Measurements from ENCODE around the gene PLAC8.
"Not testable (repeated sequence)": the region's sequence is repeated elsewhere in the genome, so short reads cannot be mapped to it uniquely, and the experiment has no call there.

The PLAC8 gene

DNA sequence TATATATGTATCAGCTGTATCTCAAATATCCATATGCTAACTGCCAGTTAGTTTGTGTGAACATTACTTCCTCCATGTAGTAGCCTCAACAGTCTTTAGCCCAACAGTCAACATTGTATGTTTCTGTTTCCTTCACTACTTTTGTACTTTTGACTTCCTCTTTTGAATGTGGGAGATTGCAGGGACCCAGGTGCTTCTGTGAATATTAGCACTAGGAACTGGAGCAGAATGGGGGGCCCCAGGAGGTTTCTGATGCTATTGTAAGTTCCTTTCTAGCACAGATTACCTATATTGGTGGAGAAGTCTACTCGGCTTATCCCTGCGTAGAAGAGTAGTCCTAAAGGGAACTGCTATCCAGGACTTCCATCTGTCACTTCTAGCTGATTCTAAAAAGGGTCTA, 2.3 kb downstream of the PLAC8 start:
- Histone ChIP-seq H3K27me3 (no peaks in the 10 kb centered on the region), H3K4me1 (peaks cover 3% of the 10 kb centered on the region; the same call in 1 of the 2 replicates), H3K9me3 (no peaks in the 10 kb centered on the region; the same call in 1 of the 2 replicates), H3K4me3 (ENCODE audit: low read depth, low read length) (no peak overlapping the region), H3K36me3 (no peaks in the 10 kb centered on the region)
- TF ChIP-seq CTCF (IDR thresholded peaks at IDR 0.05; ENCODE audit: low read depth, low read length): no peak
- DNase-seq: no peak

- H3K4me3 ChIP-seq (ENCODE audit: low read depth, low read length); H3K27me3 ChIP-seq; H3K4me1 ChIP-seq; DNase-seq; H3K36me3 ChIP-seq; H3K9me3 ChIP-seq: not testable (repeated sequence)
Observed at GRCh38 chr4:83111751-83112141, 2.8 kb downstream of the PLAC8 start.

DNA sequence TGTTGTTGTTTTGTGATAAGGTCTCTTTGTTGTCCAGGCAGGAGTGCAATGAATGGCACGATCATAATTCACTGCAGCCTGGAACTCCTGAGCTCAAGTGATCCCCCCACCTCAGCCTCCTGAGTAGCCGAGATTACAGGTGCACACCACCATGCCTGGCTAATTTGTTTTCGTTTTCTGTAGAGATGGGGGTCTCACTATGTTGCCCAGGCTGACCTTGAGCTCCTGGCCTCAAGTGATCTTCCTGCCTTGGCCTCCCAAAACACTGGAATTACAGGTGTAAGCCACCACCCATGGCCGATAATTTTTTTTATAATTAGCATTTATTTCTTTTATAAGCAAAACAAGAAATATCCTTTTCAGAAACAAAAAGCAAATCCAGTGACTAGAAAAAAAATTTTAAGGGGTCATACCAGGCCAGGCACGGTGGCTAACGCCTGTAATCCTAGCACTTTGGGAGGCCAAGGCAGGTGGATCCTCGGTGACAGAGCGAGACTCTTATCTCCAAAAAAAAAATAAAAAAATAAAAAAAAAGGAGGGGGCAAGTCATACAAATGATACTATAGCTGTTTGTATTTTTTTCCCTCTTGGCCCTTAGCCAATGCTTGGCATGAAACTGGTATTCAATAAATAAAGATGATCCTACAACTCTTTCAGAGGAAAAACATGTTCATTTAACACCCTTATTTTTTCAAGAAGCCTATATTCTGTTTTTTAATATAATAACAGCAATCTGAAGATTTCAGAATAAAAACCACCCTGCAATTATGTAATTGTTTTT, 3.4 kb downstream of the PLAC8 start:
- Histone ChIP-seq H3K36me3 (no peaks in the 10 kb centered on the region), H3K27me3 (no peaks in the 10 kb centered on the region), H3K9me3 (no peaks in the 10 kb centered on the region; the same call in 1 of the 2 replicates), H3K4me3 (ENCODE audit: low read depth, low read length) (no peak overlapping the region), H3K4me1 (peaks cover 3% of the 10 kb centered on the region; the same call in 1 of the 2 replicates)
- TF ChIP-seq CTCF (IDR thresholded peaks at IDR 0.05; ENCODE audit: low read depth, low read length): no peak
- DNase-seq: no peak

DNA sequence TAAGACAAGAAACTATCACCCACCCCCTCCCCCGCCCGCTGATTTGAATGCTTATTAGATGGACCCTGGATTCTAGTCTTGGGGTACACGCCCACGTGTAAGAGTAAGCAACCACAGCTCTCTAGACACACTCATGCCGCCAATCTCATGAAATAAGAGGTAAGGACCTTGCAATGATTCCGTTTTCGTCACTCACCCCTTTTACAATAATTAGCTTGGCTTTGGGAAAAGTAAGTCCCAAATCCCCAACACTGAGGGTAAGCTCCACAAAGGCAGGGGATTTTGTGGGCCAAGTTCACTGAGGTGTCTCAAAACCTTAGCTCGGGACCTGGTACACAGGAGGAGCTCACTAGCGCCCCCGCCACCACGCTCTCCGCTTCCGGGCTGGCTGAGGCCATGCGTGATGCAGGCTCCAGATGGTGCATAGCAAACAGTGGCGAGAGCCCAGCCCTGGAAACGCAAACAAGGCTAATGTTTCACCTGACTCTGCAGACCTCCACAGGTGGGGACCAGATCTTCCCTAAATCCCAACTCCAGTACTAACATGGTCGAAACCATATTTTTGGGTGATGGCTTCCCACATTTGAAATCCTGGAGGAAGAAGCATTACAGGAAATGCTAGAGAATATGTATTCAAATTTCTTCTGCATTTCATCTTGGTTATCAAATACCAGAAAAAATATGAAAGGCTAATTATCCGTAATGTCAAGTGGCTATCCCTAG, 4.1 kb downstream of the PLAC8 start:
- H3K4me1 ChIP-seq: peaks cover 3% of the 10 kb centered on the region; the same call in 1 of the 2 replicates
- peak; percentile 89 for TF ChIP-seq CTCF (IDR thresholded peaks at IDR 0.05; ENCODE audit: low read depth, low read length)
- H3K4me3 ChIP-seq (ENCODE audit: low read depth, low read length): peak overlapping the region; percentile 66
- peak; percentile 92 for DNase-seq
- H3K36me3 ChIP-seq: no peaks in the 10 kb centered on the region
- H3K27me3 ChIP-seq: no peaks in the 10 kb centered on the region
- H3K9me3 ChIP-seq: no peaks in the 10 kb centered on the region; the same call in 1 of the 2 replicates

GRCh38 chr4:83109480-83110222, 4.9 kb downstream of the PLAC8 start:
- peak; percentile 75 for DNase-seq
- Histone ChIP-seq H3K4me3 (ENCODE audit: low read depth, low read length) (peak overlapping the region; percentile 66), H3K27me3 (no peaks in the 10 kb centered on the region), H3K36me3 (no peaks in the 10 kb centered on the region), H3K4me1 (peaks cover 3% of the 10 kb centered on the region; the same call in 1 of the 2 replicates), H3K9me3 (no peaks in the 10 kb centered on the region; the same call in 1 of the 2 replicates)
- no peak for TF ChIP-seq CTCF (IDR thresholded peaks at IDR 0.05; ENCODE audit: low read depth, low read length)

DNA sequence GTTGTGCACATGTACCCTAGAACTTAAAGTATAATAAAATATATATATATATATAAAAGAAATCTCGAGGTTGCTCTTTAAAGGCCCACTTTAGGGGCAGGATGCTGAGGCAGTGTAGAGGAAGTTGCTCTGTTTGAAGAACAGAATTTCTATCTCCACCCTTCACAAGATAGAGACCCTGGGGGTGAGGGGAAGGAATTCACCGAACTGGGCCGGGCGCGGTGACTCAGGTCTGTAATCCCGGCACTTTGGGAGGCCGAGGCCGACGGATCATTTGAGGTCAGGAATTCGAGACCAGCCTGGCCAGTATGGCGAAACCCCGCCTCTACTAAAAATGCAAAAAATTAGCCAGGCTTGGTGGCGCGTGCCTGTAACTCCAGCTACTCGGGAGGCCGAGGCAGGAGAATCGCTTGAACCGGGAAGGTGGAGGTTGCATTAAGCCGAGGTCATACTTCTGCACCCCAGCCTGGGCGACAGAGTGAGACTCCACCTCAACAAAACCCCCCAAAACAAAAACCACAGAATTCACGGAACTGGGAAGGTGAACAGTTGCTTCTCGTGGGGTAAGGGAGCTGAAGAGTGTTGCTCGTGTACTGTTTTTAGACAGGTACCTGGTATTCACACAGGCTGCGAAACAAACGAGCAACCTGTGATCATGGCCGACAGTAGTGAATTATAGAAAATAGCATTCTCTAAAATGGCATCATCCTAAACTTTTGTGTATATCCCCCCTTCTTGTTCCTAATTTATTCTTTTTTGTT, 6.2 kb downstream of the PLAC8 start:
- peaks cover 3% of the 10 kb centered on the region; the same call in 1 of the 2 replicates for H3K4me1 ChIP-seq
- no peak for DNase-seq
- no peaks in the 10 kb centered on the region for H3K27me3 ChIP-seq
- no peaks in the 10 kb centered on the region for H3K36me3 ChIP-seq
- no peak for TF ChIP-seq CTCF (IDR thresholded peaks at IDR 0.05; ENCODE audit: low read depth, low read length)
- no peaks in the 10 kb centered on the region; the same call in 1 of the 2 replicates for H3K9me3 ChIP-seq
- H3K4me3 ChIP-seq (ENCODE audit: low read depth, low read length): no peak overlapping the region

Measured in BE2C (cell line).